ENCODE results near the gene ALG13.
"Not testable (repeated sequence)": the region's sequence is repeated elsewhere in the genome, so short reads cannot be mapped to it uniquely, and the experiment has no call there.

Gene ALG13

GRCh38 chrX:111761578-111762135, 80.7 kb downstream of the ALG13 start:
- no peak for DNase-seq

- DNase-seq, result no peak
Measured at GRCh38 chrX:111778591-111778990, 97.6 kb downstream of the ALG13 start.

- no peak for DNase-seq
Measured at GRCh38 chrX:111779582-111779981, 98.6 kb downstream of the ALG13 start.

GRCh38 chrX:111784667-111785066, 103.7 kb downstream of the ALG13 start:
- no peak for DNase-seq

- DNase-seq, result not testable (repeated sequence)
Measured at GRCh38 chrX:111790054-111790453, 109.1 kb downstream of the ALG13 start.

All from CD4-positive, alpha-beta T cell treated with Interleukin-15 for 1 hour (primary cell).